Neural progenitor cell (in vitro differentiated cells): ENCODE results near the gene MYO1B.

Source experiments
- CTCF ChIP-seq: fragments of 200-600 bp; sonication (generic); IDR thresholded peaks from 2 replicates; pipeline ENCODE4 v1.5.1; 2017; ENCODE audit warnings: antibody characterized with exemption, mild to moderate bottlenecking
- EZH2 ChIP-seq: fragments of 200-600 bp; sonication (generic); IDR thresholded peaks from 2 replicates; pipeline ENCODE4 v1.6.1; 2017; ENCODE audit warnings: antibody characterized with exemption, mild to moderate bottlenecking, moderate library complexity
- EZH2phosphoT487 ChIP-seq: fragments of 200-600 bp; sonication (generic); IDR thresholded peaks from 2 replicates; pipeline ENCODE4 v1.6.1; 2017; ENCODE audit warnings: antibody characterized with exemption

DNA sequence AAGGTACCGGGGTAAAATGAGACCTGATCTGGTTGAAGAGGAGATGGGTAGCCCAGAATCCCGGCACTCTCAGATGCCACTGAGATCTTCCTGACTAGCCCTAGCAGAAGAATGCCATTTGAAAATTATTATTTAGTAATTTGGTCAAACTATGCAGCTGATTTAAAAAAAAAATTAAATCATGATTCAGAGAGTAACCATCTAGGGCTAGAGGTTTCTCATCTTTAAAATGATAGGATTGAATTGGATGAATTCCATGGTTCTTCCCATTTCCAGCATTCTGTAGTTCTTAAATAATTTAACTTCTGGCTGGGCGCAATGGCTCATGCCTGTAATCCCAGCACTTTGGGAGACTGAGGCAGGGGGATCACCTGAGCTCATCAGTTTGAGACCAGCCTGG is 106.1 kb downstream of the MYO1B start:
- no peak for TF ChIP-seq EZH2
- TF ChIP-seq CTCF, result no peak
- no peak for TF ChIP-seq EZH2phosphoT487
